ENCODE measurements around the gene CCDC106. TPM values are rescaled to one million over a fixed set of nuclear protein-coding genes. Genes with fewer than 3 reads are reported as not detected.

The CCDC106 gene
- total RNA-seq, 1 experiment from 2014 or later: 19.9 TPM

DNA sequence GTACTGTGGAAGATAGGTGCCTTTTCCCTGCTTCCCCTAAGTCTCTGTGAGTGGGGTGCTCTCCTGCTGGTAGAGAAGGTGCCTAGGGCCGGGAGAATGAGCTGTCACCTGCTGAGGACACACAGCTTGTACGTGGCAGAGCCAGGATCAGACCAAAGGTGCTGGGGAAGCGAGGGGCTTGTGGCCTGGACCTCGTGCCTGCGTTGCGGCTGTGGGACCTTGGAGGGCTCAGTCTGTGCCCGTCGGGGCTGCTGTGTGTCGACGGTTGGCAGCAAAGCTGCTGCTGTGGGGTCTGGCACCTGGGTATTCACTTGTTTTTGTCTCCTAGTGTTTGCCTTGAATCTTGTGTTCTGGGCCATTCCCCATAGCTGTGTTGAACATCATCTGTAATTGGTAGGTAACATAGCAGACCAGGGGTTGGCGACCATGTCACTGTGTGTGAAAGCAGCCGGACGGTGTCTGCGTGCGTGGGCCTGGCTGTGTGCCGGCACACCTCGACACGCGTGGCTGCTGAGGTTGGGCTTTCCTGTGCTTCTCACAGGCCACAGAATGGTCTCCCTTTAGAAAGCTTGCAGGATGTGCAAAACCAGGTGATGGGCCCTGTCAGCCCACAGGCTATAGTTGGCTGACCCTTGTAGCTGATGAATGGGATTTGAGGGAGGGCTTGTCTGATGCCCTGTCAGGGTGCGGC, 16.0 kb downstream of the CCDC106 start:
- no CpG with 5 or more reads among the region's 20 CpGs for WGBS (ENCODE audit: extremely low coverage, insufficient read length, low lambda C conversion rate)
- Histone ChIP-seq H3K27ac (ENCODE audit: insufficient read length, low read depth, low read length) (no peak overlapping the region), H2BK5ac (ENCODE audit: insufficient read length, low read length) (no peak overlapping the region), H2AFZ (ENCODE audit: low read length) (no peak overlapping the region), H3K4ac (ENCODE audit: low read depth, low read length) (no peak overlapping the region), H3K23ac (ENCODE audit: insufficient read length, low read depth, low read length) (no peak overlapping the region), H2AK5ac (ENCODE audit: insufficient read length, low read length) (no peak overlapping the region), H2BK120ac (ENCODE audit: low read depth, low read length, poor library complexity, severe bottlenecking) (no peak overlapping the region), H3K79me1 (ENCODE audit: insufficient read depth, low read depth, low read length, poor library complexity, severe bottlenecking) (no peaks in the 10 kb centered on the region), H3T11ph (ENCODE audit: low read length) (no peak overlapping the region), H3K23me2 (ENCODE audit: insufficient read length, low read depth, low read length, poor library complexity, severe bottlenecking) (no peaks in the 10 kb centered on the region), H2BK12ac (ENCODE audit: insufficient read length, low read depth, low read length) (no peak overlapping the region), H3K9me3 (ENCODE audit: control insufficient read depth, low read depth, low read length) (no peaks in the 10 kb centered on the region), H4K8ac (replicated peaks; ENCODE audit: insufficient read length, low read depth, low read length) (no peak overlapping the region), H3K9ac (ENCODE audit: extremely low read depth, insufficient read length, low read length) (no peak overlapping the region), H4K91ac (ENCODE audit: insufficient read length, low read depth, low read length) (no peak overlapping the region), H3K14ac (ENCODE audit: insufficient read depth, low read length) (no peak overlapping the region), H3K79me2 (ENCODE audit: insufficient read depth, low read length) (peaks cover 17% of the 10 kb centered on the region; the same call in 1 of the 2 replicates), H3K18ac (ENCODE audit: insufficient read length, low read depth, low read length) (no peak overlapping the region), H2BK15ac (ENCODE audit: low read depth, low read length) (no peak overlapping the region), H3K56ac (ENCODE audit: insufficient read length, low read depth, low read length) (no peak overlapping the region), H3K27me3 (ENCODE audit: insufficient read depth, low read length) (no peaks in the 10 kb centered on the region), H2BK20ac (ENCODE audit: low read depth, low read length, poor library complexity, severe bottlenecking) (no peak overlapping the region), H3K4me2 (ENCODE audit: insufficient read depth, insufficient read length, low read length) (no peak overlapping the region), H4K5ac (ENCODE audit: insufficient read length, low read depth, low read length) (no peak overlapping the region), H3K4me1 (ENCODE audit: insufficient read depth, low read length) (no peaks in the 10 kb centered on the region), H4K20me1 (ENCODE audit: control insufficient read depth, insufficient read depth, insufficient read length) (no peaks in the 10 kb centered on the region)
- Mint-ChIP-seq H3K27me3 (ENCODE audit: low read depth) (no peaks in the 10 kb centered on the region), H3K4me1 (peaks cover 0 to 5% of the 10 kb centered on the region in 2 experiments; a peak in 2 of 4 replicates), H3K27ac (no peak overlapping the region), H3K9me3 (no peaks in the 10 kb centered on the region), H3K36me3 (ENCODE audit: insufficient read depth in 1 of 3, low read depth in 3 of 3) (peaks cover 77 to 91% (median 90%) of the 10 kb centered on the region in 3 experiments), H3K4me3 (no peak overlapping the region)
- DNase-seq: no peak
- TF ChIP-seq, protein P1, sequence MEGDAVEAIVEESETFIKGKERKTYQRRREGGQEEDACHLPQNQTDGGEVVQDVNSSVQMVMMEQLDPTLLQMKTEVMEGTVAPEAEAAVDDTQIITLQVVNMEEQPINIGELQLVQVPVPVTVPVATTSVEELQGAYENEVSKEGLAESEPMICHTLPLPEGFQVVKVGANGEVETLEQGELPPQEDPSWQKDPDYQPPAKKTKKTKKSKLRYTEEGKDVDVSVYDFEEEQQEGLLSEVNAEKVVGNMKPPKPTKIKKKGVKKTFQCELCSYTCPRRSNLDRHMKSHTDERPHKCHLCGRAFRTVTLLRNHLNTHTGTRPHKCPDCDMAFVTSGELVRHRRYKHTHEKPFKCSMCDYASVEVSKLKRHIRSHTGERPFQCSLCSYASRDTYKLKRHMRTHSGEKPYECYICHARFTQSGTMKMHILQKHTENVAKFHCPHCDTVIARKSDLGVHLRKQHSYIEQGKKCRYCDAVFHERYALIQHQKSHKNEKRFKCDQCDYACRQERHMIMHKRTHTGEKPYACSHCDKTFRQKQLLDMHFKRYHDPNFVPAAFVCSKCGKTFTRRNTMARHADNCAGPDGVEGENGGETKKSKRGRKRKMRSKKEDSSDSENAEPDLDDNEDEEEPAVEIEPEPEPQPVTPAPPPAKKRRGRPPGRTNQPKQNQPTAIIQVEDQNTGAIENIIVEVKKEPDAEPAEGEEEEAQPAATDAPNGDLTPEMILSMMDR (conservative IDR thresholded peaks at IDR 0.05): no peak

All from H9 (cell line).